ENCODE data around the gene TRIP12. TPM values are rescaled to one million over a fixed set of nuclear protein-coding genes. Genes with fewer than 3 reads are reported as not detected.

Gene TRIP12
- total and polyA plus RNA-seq, 2 of the 13 experiments (the other 11 are each of a cell fraction or from before 2014, with no cell fraction given) = 72.1 to 153 TPM

DNA sequence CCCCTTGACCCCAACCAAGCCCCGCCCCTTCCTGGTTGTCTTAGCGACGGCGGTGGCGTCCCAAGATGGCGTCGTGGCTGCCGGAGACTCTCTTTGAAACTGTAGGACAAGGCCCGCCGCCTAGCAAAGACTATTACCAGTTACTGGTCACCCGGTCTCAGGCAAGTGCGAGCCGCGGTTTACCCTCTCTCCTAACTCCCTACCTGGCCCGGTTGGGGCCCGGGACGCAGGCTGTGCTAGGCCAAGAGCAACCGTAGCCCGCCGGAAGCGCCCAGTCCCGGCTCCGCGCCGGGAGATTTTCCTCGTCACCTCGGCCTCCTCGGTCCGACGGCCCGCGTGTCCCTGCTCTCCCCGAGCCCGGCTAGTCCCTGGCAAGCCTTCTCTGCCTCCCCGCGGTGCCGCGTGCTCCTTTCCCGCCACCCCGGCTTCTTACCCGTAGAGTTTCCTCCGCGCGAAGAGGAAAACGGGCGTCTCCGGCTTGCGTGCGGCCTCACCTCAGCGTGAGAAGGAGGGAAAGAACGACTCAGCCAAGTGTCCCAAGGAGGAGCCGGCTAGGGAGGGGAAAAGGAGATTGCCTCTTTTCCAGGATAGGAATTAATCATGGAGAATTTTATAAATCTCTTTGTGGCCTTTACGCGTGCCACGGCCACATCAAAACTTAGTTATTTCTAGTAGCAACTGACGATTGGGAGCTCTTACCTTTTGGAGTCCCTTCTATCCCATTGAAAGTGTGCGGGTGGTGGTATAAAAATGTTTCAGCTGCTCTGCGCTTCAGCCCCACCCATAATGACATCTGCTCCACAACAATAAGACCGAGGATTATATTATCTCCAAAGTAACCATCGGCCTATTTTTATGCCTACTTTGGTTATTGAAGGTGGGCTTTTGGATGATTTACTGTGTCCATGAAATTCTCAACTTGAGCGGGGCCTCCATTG, 909 bp upstream of the TRIP12 start, which contains the start of gene FBXO36 (continued):
- TF ChIP-seq MED1 (CRISPR knock-in tag; IDR thresholded peaks at IDR 0.05) (no peak), TBP (CRISPR knock-in tag; IDR thresholded peaks at IDR 0.05) (no peak), SCMH1 (CRISPR knock-in tag; IDR thresholded peaks at IDR 0.05; ENCODE audit: borderline replicate concordance) (no peak), GPN1 (CRISPR knock-in tag; IDR thresholded peaks at IDR 0.05; ENCODE audit: borderline replicate concordance) (0 out of 2 replicates have a peak, but pooled peaks have one; percentile 55), CBX5 (CRISPR knock-in tag; IDR thresholded peaks at IDR 0.05; ENCODE audit: borderline replicate concordance) (peak; percentile 26; the same call in 1 of the 2 replicates), ARID5B (CRISPR knock-in tag; IDR thresholded peaks at IDR 0.05) (0 out of 2 replicates have a peak, but pooled peaks have one; percentile 25), ZMAT3 (CRISPR knock-in tag; conservative IDR thresholded peaks at IDR 0.05) (0 out of 2 replicates have a peak, but pooled peaks have one; percentile 3), ZNF460 (CRISPR knock-in tag; IDR thresholded peaks at IDR 0.05; ENCODE audit: borderline replicate concordance) (no peak), NFE2 (CRISPR knock-in tag; IDR thresholded peaks at IDR 0.05) (no peak), REXO4 (CRISPR knock-in tag; IDR thresholded peaks at IDR 0.05; ENCODE audit: borderline replicate concordance) (no peak), TEAD3 (CRISPR knock-in tag; optimal IDR thresholded peaks at IDR 0.05; ENCODE audit: borderline replicate concordance) (no peak), KAT8 (CRISPR knock-in tag; IDR thresholded peaks at IDR 0.05) (peak; percentile 61; the same call in 1 of the 2 replicates), MYC (CRISPR knock-in tag; IDR thresholded peaks at IDR 0.05; ENCODE audit: borderline replicate concordance) (peak; percentile 78; the same call in 1 of the 2 replicates), IRF9 (CRISPR knock-in tag; IDR thresholded peaks at IDR 0.05; ENCODE audit: borderline replicate concordance) (peak; percentile 19; the same call in 1 of the 2 replicates), ZFP82 (CRISPR knock-in tag; IDR thresholded peaks at IDR 0.05; ENCODE audit: borderline replicate concordance) (peak; percentile 36; the same call in 1 of the 2 replicates)
- TF ChIP-seq, protein P1, sequence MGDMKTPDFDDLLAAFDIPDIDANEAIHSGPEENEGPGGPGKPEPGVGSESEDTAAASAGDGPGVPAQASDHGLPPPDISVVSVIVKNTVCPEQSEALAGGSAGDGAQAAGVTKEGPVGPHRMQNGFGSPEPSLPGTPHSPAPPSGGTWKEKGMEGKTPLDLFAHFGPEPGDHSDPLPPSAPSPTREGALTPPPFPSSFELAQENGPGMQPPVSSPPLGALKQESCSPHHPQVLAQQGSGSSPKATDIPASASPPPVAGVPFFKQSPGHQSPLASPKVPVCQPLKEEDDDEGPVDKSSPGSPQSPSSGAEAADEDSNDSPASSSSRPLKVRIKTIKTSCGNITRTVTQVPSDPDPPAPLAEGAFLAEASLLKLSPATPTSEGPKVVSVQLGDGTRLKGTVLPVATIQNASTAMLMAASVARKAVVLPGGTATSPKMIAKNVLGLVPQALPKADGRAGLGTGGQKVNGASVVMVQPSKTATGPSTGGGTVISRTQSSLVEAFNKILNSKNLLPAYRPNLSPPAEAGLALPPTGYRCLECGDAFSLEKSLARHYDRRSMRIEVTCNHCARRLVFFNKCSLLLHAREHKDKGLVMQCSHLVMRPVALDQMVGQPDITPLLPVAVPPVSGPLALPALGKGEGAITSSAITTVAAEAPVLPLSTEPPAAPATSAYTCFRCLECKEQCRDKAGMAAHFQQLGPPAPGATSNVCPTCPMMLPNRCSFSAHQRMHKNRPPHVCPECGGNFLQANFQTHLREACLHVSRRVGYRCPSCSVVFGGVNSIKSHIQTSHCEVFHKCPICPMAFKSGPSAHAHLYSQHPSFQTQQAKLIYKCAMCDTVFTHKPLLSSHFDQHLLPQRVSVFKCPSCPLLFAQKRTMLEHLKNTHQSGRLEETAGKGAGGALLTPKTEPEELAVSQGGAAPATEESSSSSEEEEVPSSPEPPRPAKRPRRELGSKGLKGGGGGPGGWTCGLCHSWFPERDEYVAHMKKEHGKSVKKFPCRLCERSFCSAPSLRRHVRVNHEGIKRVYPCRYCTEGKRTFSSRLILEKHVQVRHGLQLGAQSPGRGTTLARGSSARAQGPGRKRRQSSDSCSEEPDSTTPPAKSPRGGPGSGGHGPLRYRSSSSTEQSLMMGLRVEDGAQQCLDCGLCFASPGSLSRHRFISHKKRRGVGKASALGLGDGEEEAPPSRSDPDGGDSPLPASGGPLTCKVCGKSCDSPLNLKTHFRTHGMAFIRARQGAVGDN (CRISPR knock-in tag; IDR thresholded peaks at IDR 0.05) = peak; percentile 90
- TF ChIP-seq, protein P2, sequence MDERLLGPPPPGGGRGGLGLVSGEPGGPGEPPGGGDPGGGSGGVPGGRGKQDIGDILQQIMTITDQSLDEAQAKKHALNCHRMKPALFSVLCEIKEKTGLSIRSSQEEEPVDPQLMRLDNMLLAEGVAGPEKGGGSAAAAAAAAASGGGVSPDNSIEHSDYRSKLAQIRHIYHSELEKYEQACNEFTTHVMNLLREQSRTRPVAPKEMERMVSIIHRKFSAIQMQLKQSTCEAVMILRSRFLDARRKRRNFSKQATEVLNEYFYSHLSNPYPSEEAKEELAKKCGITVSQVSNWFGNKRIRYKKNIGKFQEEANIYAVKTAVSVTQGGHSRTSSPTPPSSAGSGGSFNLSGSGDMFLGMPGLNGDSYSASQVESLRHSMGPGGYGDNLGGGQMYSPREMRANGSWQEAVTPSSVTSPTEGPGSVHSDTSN (CRISPR knock-in tag; IDR thresholded peaks at IDR 0.05) = no peak
